ENCODE results near the gene LCE3E. TPM values are rescaled to one million over a fixed set of nuclear protein-coding genes. Genes with fewer than 3 reads are reported as not detected.

The LCE3E gene
- total and polyA plus RNA-seq, 2 donors (not counting 3 experiments of a cell fraction or from before 2014, with no cell fraction given) = not detected

GRCh38 chr1:152599934-152600333, 33.4 kb upstream of the LCE3E start, which contains the start of gene LCE3C:
Gene LCE3C, plus strand, starts transcription at chr1:152600234. Its CDS starts 498 bp downstream, at chr1:152600732.
- no peaks in the 10 kb centered on the region for H3K27me3 ChIP-seq (ENCODE audit: control insufficient read depth in 2 of 2, insufficient read depth in 2 of 2, low read length in 2 of 2)
- no peaks in the 10 kb centered on the region for H3K9me1 ChIP-seq (replicated peaks; ENCODE audit: control insufficient read depth, extremely low read depth, insufficient read depth, low read length)
- no peaks in the 10 kb centered on the region for H3K79me2 ChIP-seq (ENCODE audit: control insufficient read depth, insufficient read depth, low read length)
- no peak within 1 kb of the TSS for H3K4me2 ChIP-seq (ENCODE audit: insufficient read depth, low read length)
- ChIA-PET CTCF (no interaction called here), POLR2A (no interaction called here)
- H2AFZ ChIP-seq (ENCODE audit: low read depth, low read length) = no peak within 1 kb of the TSS
- DNase-seq (ENCODE audit: low read depth, low spot score) (no peak), FAIRE-seq (no peak)
- no peaks in the 10 kb centered on the region for H3K4me1 ChIP-seq (ENCODE audit: control insufficient read depth, extremely low read depth, insufficient read depth, low read length)
- no peaks in the 10 kb centered on the region for H4K20me1 ChIP-seq (replicated peaks; ENCODE audit: control insufficient read depth, extremely low read depth, insufficient read depth, low read length)
- intact Hi-C loops (cut with micrococcal nuclease) = no loop called here
- H3K9ac ChIP-seq (replicated peaks; ENCODE audit: extremely low read depth, insufficient read depth, low read length) = no peak within 1 kb of the TSS
- TF ChIP-seq POLR2A (IDR thresholded peaks at IDR 0.05; ENCODE audit: low read depth, low read length) (no peak), GATA2 (IDR thresholded peaks at IDR 0.05; ENCODE audit: insufficient read depth, insufficient read length, low read depth, low read length) (no peak), EZH2 (IDR thresholded peaks at IDR 0.05; ENCODE audit: borderline replicate concordance, low read depth, low read length, severe bottlenecking) (no peak), POLR2AphosphoS5 (IDR thresholded peaks at IDR 0.05; ENCODE audit: insufficient read depth, low read depth, low read length) (no peak), MYC (IDR thresholded peaks at IDR 0.05; ENCODE audit: low read depth, low read length) (no peak)
- H3K36me3 ChIP-seq (ENCODE audit: control insufficient read depth in 2 of 2, extremely low read depth in 1 of 2, insufficient read depth in 2 of 2, low read length in 2 of 2) = no peaks in the 10 kb centered on the region
- no peak within 1 kb of the TSS for H3K4me3 ChIP-seq (replicated peaks in 1 of 3; ENCODE audit: insufficient read depth in 1 of 3, low read depth in 1 of 3, low read length in 3 of 3)
- no peak within 1 kb of the TSS for H3K27ac ChIP-seq (ENCODE audit: insufficient read depth, low read depth, low read length)
- no TSS peak for BruUV-seq (replicated peaks)
- dilution Hi-C loops (cut with MboI; ENCODE audit: extremely low pct_ligation_motif_present, low sequenced_read_pairs) = no loop called here
- H3K9me3 ChIP-seq (replicated peaks; ENCODE audit: control insufficient read depth, insufficient read depth, low read length) = peaks cover 2% of the 10 kb centered on the region

- Histone ChIP-seq H3K4me1 (ENCODE audit: control insufficient read depth, extremely low read depth, insufficient read depth, low read length) (no peaks in the 10 kb centered on the region), H3K4me2 (ENCODE audit: insufficient read depth, low read length) (no peak overlapping the region), H3K27me3 (ENCODE audit: control insufficient read depth in 2 of 2, insufficient read depth in 2 of 2, low read length in 2 of 2) (no peaks in the 10 kb centered on the region), H2AFZ (ENCODE audit: low read depth, low read length) (no peak overlapping the region), H3K4me3 (replicated peaks in 1 of 3; ENCODE audit: insufficient read depth in 1 of 3, low read depth in 1 of 3, low read length in 3 of 3) (no peak overlapping the region), H3K36me3 (ENCODE audit: control insufficient read depth in 2 of 2, extremely low read depth in 1 of 2, insufficient read depth in 2 of 2, low read length in 2 of 2) (no peaks in the 10 kb centered on the region), H3K27ac (ENCODE audit: insufficient read depth, low read depth, low read length) (no peak overlapping the region), H4K20me1 (replicated peaks; ENCODE audit: control insufficient read depth, extremely low read depth, insufficient read depth, low read length) (no peaks in the 10 kb centered on the region), H3K9me3 (replicated peaks; ENCODE audit: control insufficient read depth, insufficient read depth, low read length) (peaks cover 2% of the 10 kb centered on the region), H3K9ac (replicated peaks; ENCODE audit: extremely low read depth, insufficient read depth, low read length) (no peak overlapping the region), H3K79me2 (ENCODE audit: control insufficient read depth, insufficient read depth, low read length) (no peaks in the 10 kb centered on the region), H3K9me1 (replicated peaks; ENCODE audit: control insufficient read depth, extremely low read depth, insufficient read depth, low read length) (no peaks in the 10 kb centered on the region)
- ChIA-PET CTCF (no interaction called here), POLR2A (no interaction called here)
- dilution Hi-C loops (cut with MboI; ENCODE audit: extremely low pct_ligation_motif_present, low sequenced_read_pairs) (no loop called here), intact Hi-C loops (cut with micrococcal nuclease) (no loop called here)
- DNase-seq (ENCODE audit: low read depth, low spot score) = no peak
- TF ChIP-seq POLR2AphosphoS5 (IDR thresholded peaks at IDR 0.05; ENCODE audit: insufficient read depth, low read depth, low read length) (no peak), EZH2 (IDR thresholded peaks at IDR 0.05; ENCODE audit: borderline replicate concordance, low read depth, low read length, severe bottlenecking) (no peak), CTCF (IDR thresholded peaks at IDR 0.05; ENCODE audit: extremely low read depth in 1 of 2, insufficient read depth in 1 of 2, low read depth in 1 of 2, low read length in 2 of 2) (no peak), POLR2A (IDR thresholded peaks at IDR 0.05; ENCODE audit: low read depth, low read length) (no peak), MYC (IDR thresholded peaks at IDR 0.05; ENCODE audit: low read depth, low read length) (no peak), FOS (IDR thresholded peaks at IDR 0.05; ENCODE audit: borderline replicate concordance, insufficient read depth, low read length) (no peak), JUN (IDR thresholded peaks at IDR 0.05; ENCODE audit: borderline replicate concordance, insufficient read depth, insufficient read length, low read depth) (no peak), MAX (IDR thresholded peaks at IDR 0.05; ENCODE audit: insufficient read depth, insufficient read length) (no peak), GATA2 (IDR thresholded peaks at IDR 0.05; ENCODE audit: insufficient read depth, insufficient read length, low read depth, low read length) (no peak)
- BruUV-seq (replicated peaks) = no TSS peak
- FAIRE-seq = no peak
These were observed 30.4 kb upstream of the LCE3E start for GRCh38 chr1:152596986-152597385.

Measured in endothelial cell of umbilical vein (primary cell).